Adrenal gland (tissue), 19 donors: ENCODE data around the gene PPP2CA. TPM values are rescaled to one million over a fixed set of nuclear protein-coding genes. Genes with fewer than 3 reads are reported as not detected.

Experiments
- DNase-seq, 7 donors: peaks; one replicate each; pipeline ENCODE4 v3.0.0-alpha.2; 2019 to 2020
- H3K27ac ChIP-seq, 5 donors: fragments of 200-600 bp; sonication (generic) in 4 of 5; 1 replicate in 3 of 5; 2 replicates in 2 of 5; pipeline versions ENCODE4 v1.5.1 to v1.8.0; 2016 to 2020; ENCODE audit warnings: mild to moderate bottlenecking in 1 of 5
- H3K27me3 ChIP-seq: fragments of 200-600 bp; 2 replicates; pipeline ENCODE4 v1.8.0; 2021
- H3K36me3 ChIP-seq, 2 donors: fragments of 200-600 bp; replicated peaks in 1 of 2; 1 replicate in 1 of 2; 2 replicates in 1 of 2; pipeline versions ENCODE4 v1.5.1 to v1.8.0; 2018 to 2022
- H3K4me1 ChIP-seq, 2 donors: fragments of 200-600 bp; replicated peaks in 1 of 2; 1 replicate in 1 of 2; 2 replicates in 1 of 2; pipeline versions ENCODE4 v1.5.1 to v1.8.0; 2018 to 2021
- H3K4me3 ChIP-seq, 4 donors: fragments of 200-600 bp; sonication (generic) in 3 of 4; one replicate each; pipeline ENCODE4 v1.5.1; 2016 to 2018
- H3K9me3 ChIP-seq, 3 donors: fragments of 200-600 bp; sonication (generic) in 1 of 3; replicated peaks in 1 of 3; 1 replicate in 2 of 3; 2 replicates in 1 of 3; pipeline versions ENCODE4 v1.5.1 to v1.8.0; 2016 to 2021
- POLR2A ChIP-seq, 2 donors: fragments of 450-650 bp; IDR thresholded peaks; one replicate each; pipeline ENCODE4 v1.6.1; 2017; ENCODE audit warnings: antibody characterized with exemption in 2 of 2, mild to moderate bottlenecking in 2 of 2, moderate library complexity in 1 of 2
- whole genome bisulfite sequencing, 4 donors: extraction: QIAGEN DNeasy Blood & Tissue Kit in 2 of 4; methylation state at CpG; one replicate each; pipeline versions ENCODE4 v1.1.5 to v1.1.7; 2013 to 2017; 5-methylcytosine and 5-hydroxymethylcytosine counted together
- intact Hi-C, 2 donors: fragments of 100-400 bp; cut with DNase I; formaldehyde crosslinking; loops; one replicate each; pipeline versions ENCODE4 v1.14.1 to v1.15.0; 2022 to 2023
- long read RNA-seq, 10 donors: library from polyadenylated mRNA in 3 of 10; unstranded in 2 of 10; stranded (forward) in 1 of 10; transcript quantifications; one replicate each; pipeline ENCODE4 v2.0.0 and lab custom pipeline, GENCODE V29; 2021 to 2026
- polyA plus RNA-seq, 3 donors: library from polyadenylated mRNA; stranded (reverse); fragments of 200-250 nt in 2 of 3; fragments of 350-450 nt in 1 of 3; fragmentation: Illumina TruSeq in 1 of 3; extraction: RNeasy Lipid Tissue Mini Kit (QIAGEN cat#74804) in 1 of 3; gene quantifications; one replicate each; pipeline ENCODE4 v1.2.3, GENCODE V29; 2013 to 2014
- total RNA-seq, 9 donors: library from RNA; depleted of rRNA in 4 of 9; stranded (reverse); fragments of >200 nt in 4 of 9; fragments of 120-200 nt in 1 of 9; fragmentation: NEBNext Ultra II Directional in 1 of 9; extraction: Animal tissue kit (Norgen Biotek cat#: 25700) in 1 of 9; gene quantifications; one replicate each; pipeline versions ENCODE4 v1.1.0 to v1.2.4, GENCODE V29; 2013 to 2023
- TF ChIP-seq, protein P1 (sequence below), 6 experiments: fragments of 450-650 bp in 4 of 6; fragments of 200-600 bp in 2 of 6; sonication (generic) in 1 of 6; IDR thresholded peaks; 1 replicate in 5 of 6; 2 replicates in 1 of 6; pipeline versions ENCODE4 v1.5.1 to v1.8.0; 2016 to 2021; ENCODE audit warnings: antibody characterized with exemption in 6 of 6, mild to moderate bottlenecking in 2 of 6, moderate library complexity in 1 of 6
- donor health status: healthy with polysubstance abuse.
- donor health status: Bipolar disorder and iron deficiency.
- donor health status: DM: yes; HTN: yes; CAD: no.
- donor health status: DM: no; HTN: no; CAD: no.
- donor health status: DM: no; HTN: no; CAD: no.
- donor health status: DM: yes; HTN: yes; CAD: no.

Gene PPP2CA
- total RNA-seq (100 to 1,000 TPM; 138 to 220 (median 146) TPM), polyA plus RNA-seq (100 to 1,000 TPM in 1 of 3 donors, 10 to 100 TPM in 2; 26.9 to 246 (median 32.6) TPM)
- long read RNA-seq, donor 1, full-length matches to known transcripts: 116 of 164 reads
- long read RNA-seq, donor 1, partial matches to known transcripts: 48 of 164 reads
- long read RNA-seq, donor 1, other reads (novel, unspliced or antisense): 0 of 164 reads
- long read RNA-seq, donor 2, full-length matches to known transcripts: 59 of 100 reads
- long read RNA-seq, donor 2, partial matches to known transcripts: 41 of 100 reads
- long read RNA-seq, donor 2, other reads (novel, unspliced or antisense): 0 of 100 reads
- long read RNA-seq, donor 3, full-length matches to known transcripts: 69 of 85 reads
- long read RNA-seq, donor 3, partial matches to known transcripts: 16 of 85 reads
- long read RNA-seq, donor 3, other reads (novel, unspliced or antisense): 0 of 85 reads
- long read RNA-seq, donor 4, full-length matches to known transcripts: 131 of 142 reads
- long read RNA-seq, donor 4, partial matches to known transcripts: 6 of 142 reads
- long read RNA-seq, donor 4, other reads (novel, unspliced or antisense): 5 of 142 reads
- long read RNA-seq, donor 5, full-length matches to known transcripts: 286 of 298 reads
- long read RNA-seq, donor 5, partial matches to known transcripts: 1 of 298 reads
- long read RNA-seq, donor 5, other reads (novel, unspliced or antisense): 11 of 298 reads
- long read RNA-seq, donor 6, full-length matches to known transcripts: 55 of 57 reads
- long read RNA-seq, donor 6, partial matches to known transcripts: 2 of 57 reads
- long read RNA-seq, donor 6, other reads (novel, unspliced or antisense): 0 of 57 reads
- long read RNA-seq, donor 7, full-length matches to known transcripts: 22 of 36 reads
- long read RNA-seq, donor 7, partial matches to known transcripts: 14 of 36 reads
- long read RNA-seq, donor 7, other reads (novel, unspliced or antisense): 0 of 36 reads
- long read RNA-seq, donor 8, full-length matches to known transcripts: 97 of 133 reads
- long read RNA-seq, donor 8, partial matches to known transcripts: 36 of 133 reads
- long read RNA-seq, donor 8, other reads (novel, unspliced or antisense): 0 of 133 reads
- long read RNA-seq, donor 9, full-length matches to known transcripts: 63 of 84 reads
- long read RNA-seq, donor 9, partial matches to known transcripts: 21 of 84 reads
- long read RNA-seq, donor 9, other reads (novel, unspliced or antisense): 0 of 84 reads
- long read RNA-seq, donor 10, full-length matches to known transcripts: 44 of 50 reads
- long read RNA-seq, donor 10, partial matches to known transcripts: 6 of 50 reads
- long read RNA-seq, donor 10, other reads (novel, unspliced or antisense): 0 of 50 reads

DNA sequence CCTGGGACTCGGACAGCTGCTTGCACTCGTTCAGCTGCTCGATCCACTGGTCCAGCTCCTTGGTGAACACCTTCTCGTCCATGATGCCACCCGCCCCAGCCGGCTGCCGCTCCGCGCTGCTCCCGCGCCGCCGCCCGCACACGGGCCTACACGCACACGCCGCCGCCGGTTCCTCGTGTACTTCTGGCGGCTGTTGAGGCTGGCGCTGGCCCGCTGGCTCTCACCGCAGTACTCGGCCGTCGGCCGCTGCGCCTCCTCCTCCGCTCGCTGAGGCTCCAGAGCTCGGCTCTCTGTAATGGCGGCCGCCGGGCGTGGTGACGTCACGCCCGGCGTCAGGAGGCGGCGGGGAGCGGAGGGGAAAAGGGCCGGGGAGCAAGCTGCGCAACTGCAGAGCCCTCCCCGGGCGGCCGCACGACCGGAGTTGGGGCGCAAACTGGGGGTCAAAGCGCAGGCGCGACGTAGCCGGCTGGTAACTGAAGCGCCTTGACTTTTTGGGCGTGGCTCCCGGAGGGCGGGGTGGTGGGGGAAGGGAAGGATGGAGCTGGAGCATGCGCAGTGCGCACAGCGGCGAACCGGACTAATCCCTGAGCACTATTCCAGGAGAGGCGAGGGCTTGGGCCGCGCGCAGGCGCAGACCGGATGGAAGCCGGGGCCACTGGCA is at the start of gene PPP2CA:
Gene PPP2CA, minus strand, starts transcription at position 294 of the 661 bp plus-strand sequence. Its CDS starts 212 bp downstream, at position 82.
- Histone ChIP-seq H3K4me1 (peaks cover 27 to 49% of the 10 kb centered on the region in 2 donors), H3K36me3 (no peaks in the 10 kb centered on the region), H3K9me3 (no peaks in the 10 kb centered on the region), H3K27ac (peak within 1 kb of the TSS; percentile 95 to 100 (median 100)), H3K27me3 (no peaks in the 10 kb centered on the region), H3K4me3 (peak within 1 kb of the TSS; percentile 64 to 98 (median 92))
- peak; percentile 98 to 100 (median 99) for DNase-seq
- TF ChIP-seq, protein P1, sequence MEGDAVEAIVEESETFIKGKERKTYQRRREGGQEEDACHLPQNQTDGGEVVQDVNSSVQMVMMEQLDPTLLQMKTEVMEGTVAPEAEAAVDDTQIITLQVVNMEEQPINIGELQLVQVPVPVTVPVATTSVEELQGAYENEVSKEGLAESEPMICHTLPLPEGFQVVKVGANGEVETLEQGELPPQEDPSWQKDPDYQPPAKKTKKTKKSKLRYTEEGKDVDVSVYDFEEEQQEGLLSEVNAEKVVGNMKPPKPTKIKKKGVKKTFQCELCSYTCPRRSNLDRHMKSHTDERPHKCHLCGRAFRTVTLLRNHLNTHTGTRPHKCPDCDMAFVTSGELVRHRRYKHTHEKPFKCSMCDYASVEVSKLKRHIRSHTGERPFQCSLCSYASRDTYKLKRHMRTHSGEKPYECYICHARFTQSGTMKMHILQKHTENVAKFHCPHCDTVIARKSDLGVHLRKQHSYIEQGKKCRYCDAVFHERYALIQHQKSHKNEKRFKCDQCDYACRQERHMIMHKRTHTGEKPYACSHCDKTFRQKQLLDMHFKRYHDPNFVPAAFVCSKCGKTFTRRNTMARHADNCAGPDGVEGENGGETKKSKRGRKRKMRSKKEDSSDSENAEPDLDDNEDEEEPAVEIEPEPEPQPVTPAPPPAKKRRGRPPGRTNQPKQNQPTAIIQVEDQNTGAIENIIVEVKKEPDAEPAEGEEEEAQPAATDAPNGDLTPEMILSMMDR (IDR thresholded peaks at IDR 0.05): no peak
- TF ChIP-seq POLR2A (IDR thresholded peaks at IDR 0.05): peak; percentile 69 to 84
- intact Hi-C loops: no loop called here
- WGBS, 4 donors: 0 to 1% (median 1%) methylated on average over 13 to 73 of the region's 73 CpGs

DNA sequence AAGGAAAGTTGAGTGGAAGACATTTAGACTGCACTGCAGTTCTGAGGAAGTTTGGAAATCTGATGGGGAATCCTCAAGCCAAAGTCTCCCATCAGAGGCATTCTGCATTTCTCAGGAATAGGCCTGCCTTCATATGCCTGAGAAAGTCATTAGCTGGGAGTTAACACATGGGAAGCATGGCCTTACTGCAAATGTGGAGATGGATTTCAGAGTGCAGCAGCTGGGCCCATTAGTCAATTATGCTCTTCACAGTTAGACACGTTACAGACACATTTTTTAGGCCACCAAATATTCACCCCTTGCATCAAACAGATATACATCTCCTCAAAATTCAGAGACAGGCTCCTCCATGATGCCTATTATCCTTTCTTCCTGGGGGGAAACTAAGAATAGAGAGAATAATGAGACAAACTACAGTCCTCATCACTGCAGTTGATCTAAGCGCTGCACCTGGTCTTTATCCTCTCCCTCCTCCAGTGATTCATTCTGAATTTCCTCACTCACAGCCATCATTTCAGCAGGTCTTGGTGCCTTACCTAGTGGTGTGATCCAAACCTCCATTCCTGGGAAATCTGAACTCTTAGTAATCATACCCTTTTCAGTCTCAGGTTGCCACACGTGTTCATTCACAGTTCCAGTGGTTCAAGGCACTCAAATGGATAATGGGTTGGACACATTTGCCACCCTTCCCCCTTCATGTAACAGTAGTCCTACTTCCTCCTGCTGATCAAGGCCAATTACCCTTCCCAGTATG is 47.9 kb upstream of the PPP2CA start:
- H3K27ac ChIP-seq: no peak overlapping the region
- no peaks in the 10 kb centered on the region for H3K4me1 ChIP-seq
- H3K27me3 ChIP-seq: no peaks in the 10 kb centered on the region
- H3K36me3 ChIP-seq: no peaks in the 10 kb centered on the region
- H3K4me3 ChIP-seq: no peak overlapping the region
- 86 to 94% (median 90%) methylated on average over 3 of the region's 3 CpGs for WGBS, 4 donors
- no peaks in the 10 kb centered on the region for H3K9me3 ChIP-seq
- intact Hi-C loops: no loop called here
- no peak for TF ChIP-seq POLR2A (IDR thresholded peaks at IDR 0.05)
- TF ChIP-seq, protein P1 (IDR thresholded peaks at IDR 0.05): no peak
- no peak for DNase-seq

DNA sequence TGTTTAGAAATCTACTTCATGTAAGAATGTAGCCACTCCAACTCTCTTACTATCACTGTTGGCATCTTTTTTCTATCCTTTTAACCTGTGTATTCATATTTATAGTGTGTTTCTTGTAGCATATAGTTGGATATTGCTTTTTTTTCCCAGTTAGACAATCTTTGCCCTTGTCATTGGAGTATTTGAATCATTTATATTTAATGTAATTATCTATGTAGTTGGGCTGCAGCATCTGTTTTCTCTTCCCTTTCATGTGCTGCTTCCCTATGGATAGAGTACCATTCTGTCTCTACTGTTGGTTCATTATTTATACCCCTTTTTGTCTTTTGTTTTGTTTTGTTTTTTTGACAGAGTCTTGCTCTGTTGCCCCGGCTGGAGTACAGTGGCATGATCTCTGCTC is 45.2 kb upstream of the PPP2CA start:
- Histone ChIP-seq H3K27ac (no peak overlapping the region), H3K4me1 (no peaks in the 10 kb centered on the region), H3K4me3 (no peak overlapping the region), H3K27me3 (no peaks in the 10 kb centered on the region), H3K9me3 (no peaks in the 10 kb centered on the region), H3K36me3 (no peaks in the 10 kb centered on the region)
- TF ChIP-seq, protein P1 (IDR thresholded peaks at IDR 0.05): no peak
- TF ChIP-seq POLR2A (IDR thresholded peaks at IDR 0.05): no peak
- intact Hi-C loops: no loop called here
- 82 to 100% (median 93%) methylated on average over 1 of the region's 1 CpG for WGBS, 4 donors
- DNase-seq: no peak
